ENCODE results near the gene ZBP1.

DNA sequence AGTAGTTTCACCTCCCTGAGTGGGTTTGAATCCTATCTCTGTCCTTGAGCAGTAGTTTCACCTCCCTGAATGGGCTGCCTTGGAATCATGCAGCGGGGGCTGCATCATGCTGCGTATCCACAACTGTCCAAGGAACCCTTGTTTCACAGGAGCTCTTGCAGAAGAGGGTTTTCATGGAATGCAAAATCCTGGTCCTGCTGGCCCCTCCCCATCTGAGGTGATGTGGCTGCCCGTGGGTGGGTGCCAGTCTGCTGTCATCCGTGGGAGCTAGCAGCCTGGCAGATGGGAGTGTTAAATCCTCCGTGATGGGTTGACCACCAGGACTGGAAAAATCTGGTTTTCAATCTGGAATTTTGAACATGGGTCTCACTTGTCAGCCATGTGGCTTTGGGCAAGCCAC is 21.7 kb downstream of the ZBP1 start:
- TF ChIP-seq, protein P1, sequence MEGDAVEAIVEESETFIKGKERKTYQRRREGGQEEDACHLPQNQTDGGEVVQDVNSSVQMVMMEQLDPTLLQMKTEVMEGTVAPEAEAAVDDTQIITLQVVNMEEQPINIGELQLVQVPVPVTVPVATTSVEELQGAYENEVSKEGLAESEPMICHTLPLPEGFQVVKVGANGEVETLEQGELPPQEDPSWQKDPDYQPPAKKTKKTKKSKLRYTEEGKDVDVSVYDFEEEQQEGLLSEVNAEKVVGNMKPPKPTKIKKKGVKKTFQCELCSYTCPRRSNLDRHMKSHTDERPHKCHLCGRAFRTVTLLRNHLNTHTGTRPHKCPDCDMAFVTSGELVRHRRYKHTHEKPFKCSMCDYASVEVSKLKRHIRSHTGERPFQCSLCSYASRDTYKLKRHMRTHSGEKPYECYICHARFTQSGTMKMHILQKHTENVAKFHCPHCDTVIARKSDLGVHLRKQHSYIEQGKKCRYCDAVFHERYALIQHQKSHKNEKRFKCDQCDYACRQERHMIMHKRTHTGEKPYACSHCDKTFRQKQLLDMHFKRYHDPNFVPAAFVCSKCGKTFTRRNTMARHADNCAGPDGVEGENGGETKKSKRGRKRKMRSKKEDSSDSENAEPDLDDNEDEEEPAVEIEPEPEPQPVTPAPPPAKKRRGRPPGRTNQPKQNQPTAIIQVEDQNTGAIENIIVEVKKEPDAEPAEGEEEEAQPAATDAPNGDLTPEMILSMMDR (IDR thresholded peaks at IDR 0.05): no peak
- TF ChIP-seq POLR2A (IDR thresholded peaks at IDR 0.05): no peak
